Smooth muscle cell (in vitro differentiated cells): ENCODE data around the gene FMN2. TPM values are rescaled to one million over a fixed set of nuclear protein-coding genes. Genes with fewer than 3 reads are reported as not detected.

Experiments
- DNase-seq: peaks from one replicate; lab custom pipeline; 2025; ENCODE audit not compliant: unreplicated experiment; lab: John Stamatoyannopoulos, UW
- H2AFZ ChIP-seq: fragments of 200-600 bp; sonication (generic); 2 replicates; pipeline ENCODE4 v1.6.0; 2016; ENCODE audit warnings: antibody characterized with exemption, low read depth, mild to moderate bottlenecking
- H3F3A ChIP-seq: fragments of 200-600 bp; sonication (generic); 2 replicates; pipeline ENCODE4 v1.6.0; 2017; ENCODE audit warnings: antibody characterized with exemption, low read depth
- H3K27ac ChIP-seq: fragments of 200-600 bp; sonication (generic); 2 replicates; pipeline ENCODE4 v1.5.1; 2016; ENCODE audit warnings: low read depth, mild to moderate bottlenecking
- H3K27me3 ChIP-seq: fragments of 200-600 bp; sonication (generic); 2 replicates; pipeline ENCODE4 v1.6.1; 2016; ENCODE audit warnings: low read depth, mild to moderate bottlenecking
- H3K36me3 ChIP-seq: fragments of 200-600 bp; sonication (generic); 2 replicates; pipeline ENCODE4 v1.5.1; 2016; ENCODE audit warnings: low read depth
- H3K4me1 ChIP-seq: fragments of 200-600 bp; sonication (generic); 2 replicates; pipeline ENCODE4 v1.5.1; 2016; ENCODE audit warnings: low read depth
- H3K4me2 ChIP-seq: fragments of 200-600 bp; sonication (generic); 2 replicates; pipeline ENCODE4 v1.6.0; 2016; ENCODE audit warnings: mild to moderate bottlenecking
- H3K4me3 ChIP-seq: fragments of 200-600 bp; sonication (generic); 2 replicates; pipeline ENCODE4 v1.5.1; 2016; ENCODE audit warnings: mild to moderate bottlenecking
- H3K79me2 ChIP-seq: fragments of 200-600 bp; sonication (generic); 2 replicates; pipeline ENCODE4 v1.6.0; 2016; ENCODE audit warnings: low read depth, mild to moderate bottlenecking
- H3K9ac ChIP-seq: fragments of 200-600 bp; sonication (generic); 2 replicates; pipeline ENCODE4 v1.6.0; 2016; ENCODE audit warnings: low read depth
- H3K9me3 ChIP-seq: fragments of 200-600 bp; sonication (generic); replicated peaks from 2 replicates; pipeline ENCODE4 v1.5.1; 2016; ENCODE audit warnings: low read depth
- H4K20me1 ChIP-seq: fragments of 200-600 bp; sonication (generic); 2 replicates; pipeline ENCODE4 v1.6.0; 2016; ENCODE audit warnings: low read depth
- CTCF ChIP-seq: fragments of 200-600 bp; sonication (generic); IDR thresholded peaks from 2 replicates; pipeline ENCODE4 v1.5.1; 2017; ENCODE audit warnings: borderline replicate concordance, mild to moderate bottlenecking, antibody characterized with exemption; ENCODE audit not compliant: insufficient read depth, poor library complexity, severe bottlenecking
- WGBS: methylation state at CpG from one replicate; pipeline ENCODE4 v1.1.7; 2016; ENCODE audit warnings: low lambda C conversion rate; 5-methylcytosine and 5-hydroxymethylcytosine counted together
- polyA plus RNA-seq: library from polyadenylated mRNA; unstranded; fragments of >200 nt; fragmentation: Nextera tagmentation; extraction: Ambion mirVana; gene quantifications from 2 replicates; pipeline ENCODE4 v1.2.1, GENCODE V29; 2016
- total RNA-seq: library from RNA; depleted of rRNA; stranded (reverse); fragments of >200 nt; gene quantifications from 2 replicates; pipeline ENCODE4 v1.2.3, GENCODE V29; 2014

Gene FMN2
- total and polyA plus RNA-seq, 2 experiments from 2014 or later = 1.9 to 6.2 TPM

GRCh38 chr1:240349695-240350094 is 258.0 kb downstream of the FMN2 start:
- Histone ChIP-seq H3K36me3 (no peaks in the 10 kb centered on the region), H3K27ac (peak overlapping the region; percentile 84), H3F3A (peaks cover 10% of the 10 kb centered on the region), H3K9me3 (no peaks in the 10 kb centered on the region), H3K4me1 (peaks cover 6% of the 10 kb centered on the region), H3K4me2 (peak overlapping the region; percentile 19), H3K79me2 (no peaks in the 10 kb centered on the region), H3K9ac (no peak overlapping the region), H2AFZ (no peak overlapping the region), H3K4me3 (no peak overlapping the region), H4K20me1 (no peaks in the 10 kb centered on the region), H3K27me3 (no peaks in the 10 kb centered on the region)
- DNase-seq = no peak
- WGBS = 91% methylated on average over 2 of the region's 2 CpGs
- no peak for TF ChIP-seq CTCF

GRCh38 chr1:240350910-240351331 is 259.2 kb downstream of the FMN2 start:
- 18% methylated on average over 1 of the region's 1 CpG for WGBS
- Histone ChIP-seq H3K9ac (peak overlapping the region; percentile 19), H3K27me3 (no peaks in the 10 kb centered on the region), H3K9me3 (no peaks in the 10 kb centered on the region), H3K79me2 (no peaks in the 10 kb centered on the region), H3K4me1 (peaks cover 6% of the 10 kb centered on the region), H3F3A (peaks cover 10% of the 10 kb centered on the region), H3K4me2 (peak overlapping the region; percentile 47), H3K27ac (peak overlapping the region; percentile 84), H3K36me3 (no peaks in the 10 kb centered on the region), H4K20me1 (no peaks in the 10 kb centered on the region), H3K4me3 (no peak overlapping the region), H2AFZ (no peak overlapping the region)
- no peak for DNase-seq
- no peak for TF ChIP-seq CTCF

- H3K27ac ChIP-seq = peak overlapping the region; percentile 84
- H3K36me3 ChIP-seq = no peaks in the 10 kb centered on the region
- TF ChIP-seq CTCF = no peak
- H2AFZ ChIP-seq = no peak overlapping the region
- H3K9me3 ChIP-seq = no peaks in the 10 kb centered on the region
- no peaks in the 10 kb centered on the region for H3K27me3 ChIP-seq
- peaks cover 6% of the 10 kb centered on the region for H3K4me1 ChIP-seq
- DNase-seq = no peak
- no peaks in the 10 kb centered on the region for H3K79me2 ChIP-seq
- 93% methylated on average over 1 of the region's 1 CpG for WGBS
- H4K20me1 ChIP-seq = no peaks in the 10 kb centered on the region
- H3K4me2 ChIP-seq = no peak overlapping the region
- no peak overlapping the region for H3K4me3 ChIP-seq
- H3F3A ChIP-seq = peaks cover 10% of the 10 kb centered on the region
- H3K9ac ChIP-seq = peak overlapping the region; percentile 19
These were observed 260.0 kb downstream of the FMN2 start for GRCh38 chr1:240351690-240352089.

GRCh38 chr1:240352769-240353168 is 261.1 kb downstream of the FMN2 start:
- no peak overlapping the region for H3K9ac ChIP-seq
- no peaks in the 10 kb centered on the region for H3K79me2 ChIP-seq
- no peak for TF ChIP-seq CTCF
- H3K4me3 ChIP-seq = no peak overlapping the region
- peak overlapping the region; percentile 75 for H2AFZ ChIP-seq
- peaks cover 6% of the 10 kb centered on the region for H3K4me1 ChIP-seq
- H3F3A ChIP-seq = peaks cover 10% of the 10 kb centered on the region
- no peak overlapping the region for H3K4me2 ChIP-seq
- H3K9me3 ChIP-seq = no peaks in the 10 kb centered on the region
- no peaks in the 10 kb centered on the region for H3K27me3 ChIP-seq
- peak overlapping the region; percentile 84 for H3K27ac ChIP-seq
- no peaks in the 10 kb centered on the region for H3K36me3 ChIP-seq
- DNase-seq = no peak
- no peaks in the 10 kb centered on the region for H4K20me1 ChIP-seq
- 50% methylated on average over 5 of the region's 5 CpGs for WGBS
